ENCODE results near the gene MYOZ3.

Gene MYOZ3

GRCh38 chr5:150710165-150710564 is 49.1 kb downstream of the MYOZ3 start:
- Histone ChIP-seq H3K36me3 (ENCODE audit: insufficient read depth, low read length) (peaks cover 55% of the 10 kb centered on the region), H3K4me3 (no peak overlapping the region), H3K9me3 (ENCODE audit: low read depth, low read length) (no peaks in the 10 kb centered on the region), H3K9ac (ENCODE audit: insufficient read length) (no peak overlapping the region), H3K27ac (no peak overlapping the region)
- no peak for DNase-seq (ENCODE audit: low read depth, low spot score)
- TF ChIP-seq POLR2AphosphoS5 (IDR thresholded peaks at IDR 0.05; ENCODE audit: borderline replicate concordance, low read depth, low read length) (no peak), EZH2 (IDR thresholded peaks at IDR 0.05) (no peak), FOXP2 (optimal IDR thresholded peaks at IDR 0.05; ENCODE audit: control extremely low read depth, extremely low read length, insufficient read depth) (no peak)

DNA sequence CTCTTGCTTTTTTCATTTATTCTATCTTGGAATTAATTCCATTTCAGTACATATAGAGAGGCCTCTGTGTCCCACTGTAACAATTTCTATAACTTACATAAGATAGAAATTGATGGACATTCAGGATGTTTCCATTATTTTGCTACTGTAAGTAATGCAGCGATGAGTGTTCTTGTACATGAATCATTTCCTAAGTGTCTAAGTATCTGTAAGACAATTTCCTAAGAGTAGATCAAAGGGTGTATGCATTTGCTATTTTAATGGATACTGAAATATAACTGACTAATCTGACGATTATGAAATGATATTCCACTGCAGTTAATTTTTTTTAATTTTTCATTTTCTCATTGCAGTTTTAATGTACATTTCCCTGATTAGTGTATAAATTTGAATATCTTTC is 62.8 kb downstream of the MYOZ3 start:
- peaks cover 81% of the 10 kb centered on the region for H3K36me3 ChIP-seq (ENCODE audit: insufficient read depth, low read length)

More for the DNA sequence above, 62.8 kb downstream of the MYOZ3 start:
- no peak overlapping the region for H3K27ac ChIP-seq
- no peak for DNase-seq (ENCODE audit: low read depth, low spot score)
- H3K9ac ChIP-seq (ENCODE audit: insufficient read length): no peak overlapping the region
- no peak for TF ChIP-seq EZH2 (IDR thresholded peaks at IDR 0.05)
- no peak for TF ChIP-seq FOXP2 (optimal IDR thresholded peaks at IDR 0.05; ENCODE audit: control extremely low read depth, extremely low read length, insufficient read depth)
- TF ChIP-seq POLR2AphosphoS5 (IDR thresholded peaks at IDR 0.05; ENCODE audit: borderline replicate concordance, low read depth, low read length): no peak
- H3K9me3 ChIP-seq (ENCODE audit: low read depth, low read length): no peaks in the 10 kb centered on the region
- no peak overlapping the region for H3K4me3 ChIP-seq

Data from SK-N-MC (cell line).